Stimulated activated CD8-positive, alpha-beta memory T cell treated with anti-CD3 and anti-CD28 coated beads, Interleukin-12 subunit alpha, Interleukin-12 subunit beta, amount 100 ng/mL, for 1 hour (primary cell): Measurements from ENCODE around the gene USH2A.

ENCODE experiments used
- DNase-seq: peaks from one replicate; pipeline ENCODE4 v3.0.0-alpha.2; 2020; ENCODE audit warnings: low read depth

Gene USH2A

GRCh38 chr1:216285052-216285451 lies 138.2 kb downstream of the USH2A start:
- DNase-seq = no peak

- DNase-seq = no peak
These were observed 141.5 kb downstream of the USH2A start for GRCh38 chr1:216281757-216282156.

GRCh38 chr1:216270086-216270773 lies 153.0 kb downstream of the USH2A start:
- DNase-seq = no peak

GRCh38 chr1:216261631-216262030 lies 161.6 kb downstream of the USH2A start:
- DNase-seq = no peak

- DNase-seq = no peak
These were observed 164.4 kb downstream of the USH2A start for GRCh38 chr1:216258856-216259255.

- no peak for DNase-seq
These were observed 164.9 kb downstream of the USH2A start for GRCh38 chr1:216258386-216258785.

GRCh38 chr1:216250861-216251260 lies 172.4 kb downstream of the USH2A start:
- no peak for DNase-seq

GRCh38 chr1:216248628-216249027 lies 174.6 kb downstream of the USH2A start:
- DNase-seq = no peak

GRCh38 chr1:216247937-216248336 lies 175.3 kb downstream of the USH2A start:
- no peak for DNase-seq

- no peak for DNase-seq
These were observed 176.6 kb downstream of the USH2A start for GRCh38 chr1:216246577-216247203.

- no peak for DNase-seq
These were observed 184.4 kb downstream of the USH2A start for GRCh38 chr1:216238844-216239243.

GRCh38 chr1:216237927-216238542 lies 185.2 kb downstream of the USH2A start:
- no peak for DNase-seq

- no peak for DNase-seq
These were observed 199.0 kb downstream of the USH2A start for GRCh38 chr1:216224233-216224632.

GRCh38 chr1:216223486-216223885 lies 199.8 kb downstream of the USH2A start:
- no peak for DNase-seq

GRCh38 chr1:216222288-216222687 lies 201.0 kb downstream of the USH2A start:
- no peak for DNase-seq

- DNase-seq = no peak
These were observed 202.0 kb downstream of the USH2A start for GRCh38 chr1:216221260-216221700.

- DNase-seq = no peak
These were observed 206.9 kb downstream of the USH2A start for GRCh38 chr1:216216305-216216704.

- no peak for DNase-seq
These were observed 208.1 kb downstream of the USH2A start for GRCh38 chr1:216215169-216215568.

- no peak for DNase-seq
These were observed 210.4 kb downstream of the USH2A start for GRCh38 chr1:216212826-216213225.

GRCh38 chr1:216210081-216210480 lies 213.2 kb downstream of the USH2A start:
- DNase-seq = no peak

GRCh38 chr1:216209125-216209524 lies 214.1 kb downstream of the USH2A start:
- no peak for DNase-seq

GRCh38 chr1:216207154-216207553 lies 216.1 kb downstream of the USH2A start:
- DNase-seq = no peak

GRCh38 chr1:216205176-216205575 lies 218.1 kb downstream of the USH2A start:
- DNase-seq = no peak
